Heart right ventricle (tissue), 16 donors: ENCODE measurements around the gene GAL3ST1. TPM values are rescaled to one million over a fixed set of nuclear protein-coding genes. Genes with fewer than 3 reads are reported as not detected.
"Not testable (repeated sequence)": the region's sequence is repeated elsewhere in the genome, so short reads cannot be mapped to it uniquely, and the experiment has no call there.

Experiments
- ATAC-seq, 8 donors: fragments of 200-7000 bp; cut with Tn5 transposase; one replicate each; pipeline ENCODE4 v1.9.1; 2020; ENCODE audit warnings: mild to moderate bottlenecking in 8 of 8, moderate library complexity in 8 of 8, moderate number of reproducible peaks in 1 of 8
- DNase-seq, 2 donors: peaks; one replicate each; pipeline ENCODE4 v3.0.0-alpha.2; 2020
- H3K27ac ChIP-seq, 10 donors: fragments of 200-600 bp; sonication (generic) in 2 of 10; one replicate each; pipeline versions ENCODE4 v1.5.0 to v1.8.0; 2020 to 2022; ENCODE audit warnings: mild to moderate bottlenecking in 3 of 10
- H3K27me3 ChIP-seq, 7 donors: fragments of 200-600 bp; one replicate each; pipeline ENCODE4 v1.8.0; 2021 to 2022; ENCODE audit warnings: mild to moderate bottlenecking in 2 of 7
- H3K36me3 ChIP-seq, 9 donors: fragments of 200-600 bp; sonication (generic) in 1 of 9; one replicate each; pipeline versions ENCODE4 v1.5.0 to v1.8.0; 2020 to 2022; ENCODE audit warnings: mild to moderate bottlenecking in 2 of 9
- H3K4me1 ChIP-seq, 9 donors: fragments of 200-600 bp; sonication (generic) in 1 of 9; one replicate each; pipeline versions ENCODE4 v1.5.0 to v1.8.0; 2020 to 2022; ENCODE audit warnings: mild to moderate bottlenecking in 4 of 9
- H3K4me3 ChIP-seq, 10 donors: fragments of 200-600 bp; sonication (generic) in 2 of 10; one replicate each; pipeline versions ENCODE4 v1.5.0 to v1.8.0; 2020 to 2022; ENCODE audit warnings: mild to moderate bottlenecking in 7 of 10, moderate library complexity in 2 of 10
- H3K9me3 ChIP-seq, 11 donors: fragments of 200-600 bp in 10 of 11; sonication (generic) in 2 of 11; one replicate each; pipeline versions ENCODE4 v1.5.0 to v1.8.0; 2013 to 2022; ENCODE audit warnings: mild to moderate bottlenecking in 2 of 11, control low read depth in 1 of 11, moderate library complexity in 1 of 11
- WGBS, 2 donors: extraction: QIAGEN DNeasy Blood & Tissue Kit; methylation state at CpG; one replicate each; pipeline ENCODE4 v1.1.7; 2013; ENCODE audit warnings: inconsistent platforms in 1 of 2; 5-methylcytosine and 5-hydroxymethylcytosine counted together
- intact Hi-C, 10 donors: fragments of 100-400 bp; cut with DNase I; formaldehyde crosslinking; loops; one replicate each; pipeline versions ENCODE4 v1.11.1 to v1.14.2; 2022
- polyA plus RNA-seq, 2 donors: library from polyadenylated mRNA; stranded (reverse); fragments of 200-250 nt; gene quantifications; one replicate each; pipeline ENCODE4 v1.2.3, GENCODE V29; 2013
- total RNA-seq, 10 donors: library from RNA; stranded (reverse); fragmentation: NEBNext Ultra II Directional in 3 of 10; extraction: Animal tissue kit (Norgen Biotek cat#: 25700) in 3 of 10; gene quantifications; one replicate each; pipeline versions ENCODE4 v1.2.1 to v1.2.4, GENCODE V29; 2021 to 2023
- TF ChIP-seq, protein P1 (sequence below), 9 donors: fragments of 200-600 bp; sonication (generic) in 2 of 9; IDR thresholded peaks; one replicate each; pipeline versions ENCODE4 v1.5.0 to v1.8.0; 2021 to 2022; ENCODE audit warnings: antibody characterized with exemption in 9 of 9, mild to moderate bottlenecking in 5 of 9, moderate library complexity in 1 of 9
- donor health status: Arrhythmogenic right ventricular cardiomyopathy.
- donor health status: ischemic (EF 13 %, LVEDD 7.1; RV severe dilation, severe dysfunction).
- donor health status: healthy with polysubstance abuse.
- donor health status: DM: no; HTN: yes; CAD: no.
- donor health status: DM: no; HTN: no; CAD: no.
- donor health status: ischemic (EF 25% LVEDD 6.9; RV normal size, moderate dysfunction).
- donor health status: ischemic (EF 25% LVEDD 5.7; RV mildly dilated, moderate dysfunction).
- donor health status: healthy.
- donor health status: DM: yes; HTN: yes; CAD: no.
- donor health status: Ischemic cardiomyopathy.
- donor health status: ischemic (EF 35%, LVEDD 5.7; RV mildly dilated, moderate dysfunction).
- donor health status: nonischemic (EF 11% LVEDD 7.7; RV severe dilation, severe dysfunction).
- donor health status: DM: yes; HTN: yes; CAD: no.
- donor health status: PGD.
- donor health status: ischemic (EF 29% LVEDD 5.4; RV normal size, mild dysfunction).
- donor health status: nonischemic (EF 23%, LVEDD 6.1; RV moderate dilation, normal function).

Gene GAL3ST1
- total and polyA plus RNA-seq, 12 donors = 0.22 to 0.49 (median 0.28) TPM; not detected in 8

DNA sequence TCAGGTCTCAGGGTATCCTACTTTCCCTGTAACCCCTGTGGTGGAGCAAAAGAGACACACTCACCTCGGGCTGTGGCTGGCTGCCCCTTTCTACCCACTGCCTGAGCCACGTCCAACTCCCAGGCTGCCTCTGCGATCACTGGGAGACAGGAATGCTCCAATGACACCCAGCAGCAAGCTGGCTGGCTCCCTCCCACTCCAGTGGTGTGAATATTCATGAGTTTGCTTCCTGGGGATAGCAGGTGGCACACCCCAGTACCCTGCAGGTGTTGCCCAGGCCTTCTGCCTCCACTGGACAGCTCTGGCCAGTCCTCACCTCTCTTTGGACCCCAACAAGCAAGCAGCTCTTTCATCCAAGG, 9.7 kb downstream of the GAL3ST1 start:
- DNase-seq = no peak
- TF ChIP-seq, protein P1, sequence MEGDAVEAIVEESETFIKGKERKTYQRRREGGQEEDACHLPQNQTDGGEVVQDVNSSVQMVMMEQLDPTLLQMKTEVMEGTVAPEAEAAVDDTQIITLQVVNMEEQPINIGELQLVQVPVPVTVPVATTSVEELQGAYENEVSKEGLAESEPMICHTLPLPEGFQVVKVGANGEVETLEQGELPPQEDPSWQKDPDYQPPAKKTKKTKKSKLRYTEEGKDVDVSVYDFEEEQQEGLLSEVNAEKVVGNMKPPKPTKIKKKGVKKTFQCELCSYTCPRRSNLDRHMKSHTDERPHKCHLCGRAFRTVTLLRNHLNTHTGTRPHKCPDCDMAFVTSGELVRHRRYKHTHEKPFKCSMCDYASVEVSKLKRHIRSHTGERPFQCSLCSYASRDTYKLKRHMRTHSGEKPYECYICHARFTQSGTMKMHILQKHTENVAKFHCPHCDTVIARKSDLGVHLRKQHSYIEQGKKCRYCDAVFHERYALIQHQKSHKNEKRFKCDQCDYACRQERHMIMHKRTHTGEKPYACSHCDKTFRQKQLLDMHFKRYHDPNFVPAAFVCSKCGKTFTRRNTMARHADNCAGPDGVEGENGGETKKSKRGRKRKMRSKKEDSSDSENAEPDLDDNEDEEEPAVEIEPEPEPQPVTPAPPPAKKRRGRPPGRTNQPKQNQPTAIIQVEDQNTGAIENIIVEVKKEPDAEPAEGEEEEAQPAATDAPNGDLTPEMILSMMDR (IDR thresholded peaks at IDR 0.05) = no peak
- Histone ChIP-seq H3K4me1 (no peaks in the 10 kb centered on the region), H3K36me3 (no peaks in the 10 kb centered on the region), H3K27me3 (peaks cover 0 to 23% (median 6%) of the 10 kb centered on the region in 7 donors), H3K27ac (no peak overlapping the region), H3K9me3 (no peaks in the 10 kb centered on the region), H3K4me3 (no peak overlapping the region)
- WGBS, 2 donors = 20 to 29% methylated on average over 3 of the region's 3 CpGs
- no peak for ATAC-seq
- intact Hi-C loops = no loop called here

- TF ChIP-seq, protein P1 (IDR thresholded peaks at IDR 0.05) = no peak
- intact Hi-C loops = no loop called here
- Histone ChIP-seq H3K27ac (no peak overlapping the region), H3K9me3 (no peaks in the 10 kb centered on the region), H3K27me3 (peaks cover 0 to 20% (median 6%) of the 10 kb centered on the region in 7 donors), H3K4me3 (no peak overlapping the region), H3K36me3 (no peaks in the 10 kb centered on the region), H3K4me1 (no peaks in the 10 kb centered on the region)
- ATAC-seq = no peak
- WGBS, 2 donors = 54% methylated on average over 8 of the region's 8 CpGs
- no peak for DNase-seq
Measured at GRCh38 chr22:30564045-30564760, 10.3 kb downstream of the GAL3ST1 start.

- no peak for ATAC-seq
- Histone ChIP-seq H3K4me3 (no peak overlapping the region), H3K4me1 (no peaks in the 10 kb centered on the region), H3K36me3 (no peaks in the 10 kb centered on the region), H3K27me3 (peaks cover 0 to 10% (median 5%) of the 10 kb centered on the region in 7 donors), H3K27ac (no peak overlapping the region), H3K9me3 (no peaks in the 10 kb centered on the region)
- TF ChIP-seq, protein P1 (IDR thresholded peaks at IDR 0.05) = no peak
- WGBS, 2 donors = 81 to 85% methylated on average over 6 of the region's 6 CpGs
- DNase-seq = no peak
- intact Hi-C loops = no loop called here
Measured at GRCh38 chr22:30562366-30562765, 12.1 kb downstream of the GAL3ST1 start.

- TF ChIP-seq, protein P1 (IDR thresholded peaks at IDR 0.05) = no peak
- Histone ChIP-seq H3K4me3 (no peak overlapping the region), H3K9me3 (no peaks in the 10 kb centered on the region), H3K4me1 (no peaks in the 10 kb centered on the region), H3K27ac (no peak overlapping the region), H3K27me3 (peaks cover 0 to 7% (median 0%) of the 10 kb centered on the region in 7 donors), H3K36me3 (no peaks in the 10 kb centered on the region)
- 56 to 57% methylated on average over 10 of the region's 10 CpGs for WGBS, 2 donors
- ATAC-seq (no peak), DNase-seq (no peak)
- intact Hi-C loops = no loop called here
Measured at GRCh38 chr22:30561402-30562189, 12.9 kb downstream of the GAL3ST1 start.

- H3K36me3 ChIP-seq, H3K27me3 ChIP-seq, intact Hi-C loops, H3K4me3 ChIP-seq, H3K4me1 ChIP-seq, ATAC-seq, H3K27ac ChIP-seq, H3K9me3 ChIP-seq, DNase-seq: not testable (repeated sequence)
- WGBS, 2 donors = 85 to 90% methylated on average over 11 of the region's 11 CpGs
Measured at GRCh38 chr22:30560643-30561202, 13.7 kb downstream of the GAL3ST1 start.
